H1 (cell line): ENCODE results near the gene LAMA3.

ENCODE experiments used
- EGR1 ChIP-seq: IDR thresholded peaks from 2 replicates; pipeline ENCODE4 v1.6.1; 2011; ENCODE audit warnings: low read depth, low read length, borderline replicate concordance
- MAFK ChIP-seq: IDR thresholded peaks from 2 replicates; pipeline ENCODE4 v1.6.1; 2012; ENCODE audit warnings: low read depth, mild to moderate bottlenecking, improper control_type of control experiment, low read length
- POLR2AphosphoS5 ChIP-seq: IDR thresholded peaks from 2 replicates; pipeline ENCODE4 v1.6.1; 2011; ENCODE audit warnings: low read depth, low read length
- RFX5 ChIP-seq: IDR thresholded peaks from 2 replicates; pipeline ENCODE4 v1.6.1; 2011; ENCODE audit warnings: low read depth, low read length, improper control_type of control experiment, borderline replicate concordance
- YY1 ChIP-seq: IDR thresholded peaks from 2 replicates; pipeline ENCODE4 v1.6.1; 2011; ENCODE audit warnings: low read depth, mild to moderate bottlenecking, low read length
- TF ChIP-seq, protein P1 (sequence below): IDR thresholded peaks from 2 replicates; pipeline ENCODE4 v1.6.1; 2012; ENCODE audit warnings: inconsistent platforms
- TF ChIP-seq, protein P2 (sequence below), 3 experiments: IDR thresholded peaks; 1 replicate in 2 of 3; 2 replicates in 1 of 3; pipeline versions ENCODE4 v1.5.1 to v1.6.1; 2011; ENCODE audit warnings: low read length in 3 of 3, mild to moderate bottlenecking in 3 of 3, inconsistent platforms in 2 of 3, low read depth in 1 of 3, moderate library complexity in 1 of 3; ENCODE audit not compliant: insufficient read depth in 1 of 3; ENCODE audit errors: control extremely low read depth in 1 of 3

- TF ChIP-seq EGR1 (no peak), YY1 (no peak), MAFK (no peak), RFX5 (no peak), POLR2AphosphoS5 (no peak)
- TF ChIP-seq, protein P1, sequence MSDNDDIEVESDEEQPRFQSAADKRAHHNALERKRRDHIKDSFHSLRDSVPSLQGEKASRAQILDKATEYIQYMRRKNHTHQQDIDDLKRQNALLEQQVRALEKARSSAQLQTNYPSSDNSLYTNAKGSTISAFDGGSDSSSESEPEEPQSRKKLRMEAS = no peak
- TF ChIP-seq, protein P2, sequence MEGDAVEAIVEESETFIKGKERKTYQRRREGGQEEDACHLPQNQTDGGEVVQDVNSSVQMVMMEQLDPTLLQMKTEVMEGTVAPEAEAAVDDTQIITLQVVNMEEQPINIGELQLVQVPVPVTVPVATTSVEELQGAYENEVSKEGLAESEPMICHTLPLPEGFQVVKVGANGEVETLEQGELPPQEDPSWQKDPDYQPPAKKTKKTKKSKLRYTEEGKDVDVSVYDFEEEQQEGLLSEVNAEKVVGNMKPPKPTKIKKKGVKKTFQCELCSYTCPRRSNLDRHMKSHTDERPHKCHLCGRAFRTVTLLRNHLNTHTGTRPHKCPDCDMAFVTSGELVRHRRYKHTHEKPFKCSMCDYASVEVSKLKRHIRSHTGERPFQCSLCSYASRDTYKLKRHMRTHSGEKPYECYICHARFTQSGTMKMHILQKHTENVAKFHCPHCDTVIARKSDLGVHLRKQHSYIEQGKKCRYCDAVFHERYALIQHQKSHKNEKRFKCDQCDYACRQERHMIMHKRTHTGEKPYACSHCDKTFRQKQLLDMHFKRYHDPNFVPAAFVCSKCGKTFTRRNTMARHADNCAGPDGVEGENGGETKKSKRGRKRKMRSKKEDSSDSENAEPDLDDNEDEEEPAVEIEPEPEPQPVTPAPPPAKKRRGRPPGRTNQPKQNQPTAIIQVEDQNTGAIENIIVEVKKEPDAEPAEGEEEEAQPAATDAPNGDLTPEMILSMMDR (IDR thresholded peaks at IDR 0.05; ENCODE audit: control extremely low read depth in 1 of 3, insufficient read depth in 1 of 3, low read depth in 1 of 3, low read length in 3 of 3) = no peak
Observed at GRCh38 chr18:23814991-23815614, 125.8 kb downstream of the LAMA3 start.
